GM19238 (cell line): ENCODE data around the gene ZSCAN9.

Source experiments
- DNase-seq: peaks from one replicate; pipeline ENCODE4 v3.0.0; 2011; ENCODE audit warnings: low spot score; ENCODE audit not compliant: insufficient read length

Gene ZSCAN9

GRCh38 chr6:28266962-28267694, 42.1 kb downstream of the ZSCAN9 start, which contains the start of gene ZSCAN26:
Gene ZSCAN26 (plus strand): TSS chr6:28267143. CDS start chr6:28271920, 4,777 bp downstream.
- DNase-seq: peak; percentile 62

GRCh38 chr6:28267695-28268059, 42.6 kb downstream of the ZSCAN9 start:
- no peak for DNase-seq

GRCh38 chr6:28269492-28269891, 44.4 kb downstream of the ZSCAN9 start:
- no peak for DNase-seq

- DNase-seq: no peak
Observed at GRCh38 chr6:28274888-28275287, 49.8 kb downstream of the ZSCAN9 start.

- DNase-seq: no peak
Observed at GRCh38 chr6:28277746-28278145, 52.7 kb downstream of the ZSCAN9 start.

- DNase-seq: no peak
Observed at GRCh38 chr6:28280595-28281287, 55.7 kb downstream of the ZSCAN9 start.

GRCh38 chr6:28281288-28282064, 56.4 kb downstream of the ZSCAN9 start, which contains the start of gene PGBD1:
Gene PGBD1 (plus strand): TSS chr6:28281572. CDS start chr6:28283814, 2,242 bp downstream.
- peak; percentile 44 for DNase-seq

GRCh38 chr6:28282926-28283325, 57.9 kb downstream of the ZSCAN9 start:
- no peak for DNase-seq
